Activated T-cell treated with anti-CD3 and anti-CD28 coated beads for 48 hours (primary cell): ENCODE data around the gene BOD1L1.

Experiments
- DNase-seq: peaks from one replicate; pipeline ENCODE4 v3.0.0-alpha.2; 2020; ENCODE audit warnings: low read depth

The BOD1L1 gene

DNA sequence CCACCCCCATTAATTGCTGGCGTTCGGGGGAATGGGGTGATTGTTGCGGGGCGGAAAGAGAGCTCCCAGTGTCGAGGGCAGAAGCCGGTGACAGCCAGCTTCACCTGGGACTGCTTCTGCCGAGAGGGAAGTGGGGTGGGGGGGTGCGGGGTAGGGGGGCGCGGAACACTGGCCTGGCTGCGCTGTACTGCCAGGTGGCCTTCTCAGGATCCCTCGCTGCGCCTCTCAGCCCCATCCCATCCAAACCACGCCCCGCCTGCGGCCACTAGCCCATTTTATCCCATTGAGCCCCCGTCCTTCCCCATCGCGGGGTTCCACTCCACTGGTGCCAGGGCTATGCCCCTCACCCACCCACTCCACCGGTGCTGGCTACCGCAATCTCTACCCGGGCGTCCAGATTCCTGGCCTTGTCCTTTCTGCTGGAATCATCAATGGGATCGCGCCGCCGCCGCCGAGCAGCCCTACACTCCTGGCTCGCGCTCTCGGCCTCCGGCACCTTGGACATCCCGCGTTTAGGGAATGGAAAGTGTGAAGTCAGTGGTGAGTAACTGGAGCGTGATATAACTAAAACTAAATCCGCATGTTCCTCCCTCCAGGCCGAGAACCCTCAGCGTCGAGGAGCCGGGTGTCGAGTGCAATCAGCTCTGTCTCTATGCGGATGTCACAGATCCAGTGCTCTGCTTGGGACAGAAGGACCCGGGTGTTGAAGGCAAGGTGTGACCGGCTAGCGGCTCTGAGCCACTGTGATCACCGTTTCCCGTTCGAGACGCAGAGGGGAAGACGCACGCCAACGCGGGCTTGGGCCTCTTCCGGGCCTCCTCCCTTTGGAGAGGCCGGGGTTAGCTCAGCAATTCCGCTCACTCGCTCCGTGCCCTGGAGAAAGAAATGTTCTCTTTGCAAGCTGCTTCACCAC is 103.7 kb downstream of the BOD1L1 start:
- no peak for DNase-seq

DNA sequence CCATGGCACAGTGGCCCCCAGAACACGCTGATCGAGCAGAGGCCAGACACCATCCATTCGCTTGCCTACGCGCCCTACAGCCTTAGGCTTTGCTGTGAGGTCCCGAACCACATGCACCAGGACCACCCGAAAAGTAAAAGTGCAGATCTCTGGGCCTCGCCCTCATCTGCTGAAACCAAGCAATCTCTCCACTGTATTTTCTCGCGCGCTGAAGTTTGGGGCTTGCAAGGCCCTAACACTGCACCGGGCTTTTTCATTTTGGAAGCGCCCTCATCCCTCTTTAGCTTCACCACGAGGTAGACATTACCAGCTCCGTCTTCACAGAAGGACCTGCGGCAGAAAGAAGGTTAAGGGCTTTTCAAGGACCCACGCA is 104.4 kb downstream of the BOD1L1 start:
- no peak for DNase-seq

DNA sequence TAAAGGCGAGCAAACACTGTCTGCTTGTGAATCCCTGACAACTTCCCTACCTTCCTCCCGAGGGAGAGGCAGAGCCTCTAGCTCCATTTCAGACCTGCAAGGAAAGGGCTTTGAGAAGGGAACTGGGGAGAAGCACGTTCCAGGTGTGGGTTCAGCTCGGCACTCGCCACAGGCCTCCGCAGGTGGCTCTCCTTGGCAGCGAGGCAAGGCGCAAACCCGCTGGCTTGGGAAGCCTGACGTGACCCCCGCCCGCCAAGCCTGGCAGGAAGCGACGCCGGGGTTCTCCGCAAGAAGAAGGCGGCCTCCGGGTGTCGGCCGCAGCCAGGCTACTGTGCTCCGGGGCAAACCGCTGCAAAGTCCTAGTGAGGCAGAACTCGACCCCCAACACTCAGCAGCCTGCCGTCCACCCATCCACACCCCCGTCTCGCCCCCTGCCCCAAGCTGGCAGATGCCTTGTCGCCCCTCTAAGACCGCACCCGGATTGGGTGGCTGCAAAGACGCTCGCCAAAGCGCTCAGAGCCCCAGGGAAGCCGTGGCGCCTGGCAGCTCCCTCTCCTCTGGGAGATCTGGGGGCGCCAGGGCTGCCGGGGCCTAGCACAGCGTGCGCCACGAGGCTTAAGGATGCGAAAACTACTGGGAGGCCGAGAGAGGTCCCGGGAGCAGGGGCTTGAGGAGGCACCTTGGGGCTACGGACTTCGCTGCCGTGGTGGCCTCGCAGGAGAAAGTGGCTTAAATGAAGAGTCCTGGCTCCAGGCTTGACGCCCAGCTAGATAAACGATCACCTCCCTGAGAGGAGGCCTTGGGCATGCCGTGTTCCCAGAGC is 105.0 kb downstream of the BOD1L1 start:
- no peak for DNase-seq

GRCh38 chr4:13521047-13521446 is 106.5 kb downstream of the BOD1L1 start:
- no peak for DNase-seq
